OCI-LY3 (cell line): ENCODE measurements around the gene ARVCF.

Experiments
- CTCF ChIP-seq: fragments of 200-600, 300-600 bp; sonication (generic); IDR thresholded peaks from 2 replicates; pipeline ENCODE4 v1.5.1; 2014; ENCODE audit warnings: antibody characterized with exemption, low read length, low read depth
- EZH2phosphoT487 ChIP-seq: fragments of 200-600 bp; shearing (Covaris generic); IDR thresholded peaks from 2 replicates; pipeline ENCODE4 v1.6.1; 2018; ENCODE audit warnings: antibody characterized with exemption, mixed run types, low read depth

GRCh38 chr22:20015187-20015625 lies 1.4 kb downstream of the ARVCF start:
- TF ChIP-seq CTCF (no peak), EZH2phosphoT487 (no peak)
